IMR-90 (cell line): ENCODE data around the gene SRSF3.

Experiments
- BHLHE40 ChIP-seq: fragments of 150-350 bp; IDR thresholded peaks from 2 replicates; pipeline ENCODE4 v1.6.1; 2016; ENCODE audit warnings: mild to moderate bottlenecking, low read depth, low read length
- CEBPB ChIP-seq: IDR thresholded peaks from 2 replicates; pipeline ENCODE4 v1.6.1; 2012; ENCODE audit warnings: low read depth, low read length, improper control_type of control experiment
- CHD1 ChIP-seq: IDR thresholded peaks from 2 replicates; pipeline ENCODE4 v1.6.1; 2012; ENCODE audit warnings: low read depth, low read length, improper control_type of control experiment
- CTCF ChIP-seq: conservative IDR thresholded peaks from 2 replicates; pipeline ENCODE4 v1.5.1; 2012; ENCODE audit warnings: mild to moderate bottlenecking, low read depth, low read length, improper control_type of control experiment
- FOS ChIP-seq: fragments of 150-350 bp; IDR thresholded peaks from 2 replicates; pipeline ENCODE4 v1.6.1; 2016; ENCODE audit warnings: low read depth, low read length
- MAZ ChIP-seq: IDR thresholded peaks from 2 replicates; pipeline ENCODE4 v1.6.1; 2012; ENCODE audit warnings: low read depth, mild to moderate bottlenecking, low read length, improper control_type of control experiment, moderate library complexity, borderline replicate concordance
- MXI1 ChIP-seq: IDR thresholded peaks from 2 replicates; pipeline ENCODE4 v1.6.1; 2012; ENCODE audit warnings: low read depth, mild to moderate bottlenecking, low read length, moderate library complexity, borderline replicate concordance
- POLR2A ChIP-seq: IDR thresholded peaks from 2 replicates; pipeline ENCODE4 v1.6.1; 2012; ENCODE audit warnings: mild to moderate bottlenecking, low read depth, low read length
- RFX5 ChIP-seq: IDR thresholded peaks from 2 replicates; pipeline ENCODE4 v1.8.0; 2012; ENCODE audit warnings: low read depth, mild to moderate bottlenecking, low read length, moderate library complexity
- USF2 ChIP-seq: fragments of 150-350 bp; IDR thresholded peaks from 2 replicates; pipeline ENCODE4 v1.6.1; 2017; ENCODE audit warnings: mild to moderate bottlenecking, antibody characterized with exemption, low read length, low read depth

GRCh38 chr6:36555750-36556252 lies 38.4 kb upstream of the SRSF3 start:
- TF ChIP-seq CTCF, result no peak
- TF ChIP-seq BHLHE40, result no peak
- no peak for TF ChIP-seq CHD1
- TF ChIP-seq POLR2A, result no peak
- TF ChIP-seq CEBPB, result no peak
- no peak for TF ChIP-seq FOS
- no peak for TF ChIP-seq USF2
- TF ChIP-seq MAZ, result no peak
- no peak for TF ChIP-seq RFX5
- no peak for TF ChIP-seq MXI1
